VCaP (cell line): ENCODE data around the gene SDC1.

Source experiments
- H3K27ac ChIP-seq: fragments of 450-650 bp; 2 replicates; pipeline ENCODE4 v1.5.1; 2017
- TF ChIP-seq, protein P1 (sequence below): fragments of 450-650 bp; conservative IDR thresholded peaks from 2 replicates; pipeline ENCODE4 v1.5.1; 2017; ENCODE audit warnings: mild to moderate bottlenecking, moderate library complexity

SDC1 gene

DNA sequence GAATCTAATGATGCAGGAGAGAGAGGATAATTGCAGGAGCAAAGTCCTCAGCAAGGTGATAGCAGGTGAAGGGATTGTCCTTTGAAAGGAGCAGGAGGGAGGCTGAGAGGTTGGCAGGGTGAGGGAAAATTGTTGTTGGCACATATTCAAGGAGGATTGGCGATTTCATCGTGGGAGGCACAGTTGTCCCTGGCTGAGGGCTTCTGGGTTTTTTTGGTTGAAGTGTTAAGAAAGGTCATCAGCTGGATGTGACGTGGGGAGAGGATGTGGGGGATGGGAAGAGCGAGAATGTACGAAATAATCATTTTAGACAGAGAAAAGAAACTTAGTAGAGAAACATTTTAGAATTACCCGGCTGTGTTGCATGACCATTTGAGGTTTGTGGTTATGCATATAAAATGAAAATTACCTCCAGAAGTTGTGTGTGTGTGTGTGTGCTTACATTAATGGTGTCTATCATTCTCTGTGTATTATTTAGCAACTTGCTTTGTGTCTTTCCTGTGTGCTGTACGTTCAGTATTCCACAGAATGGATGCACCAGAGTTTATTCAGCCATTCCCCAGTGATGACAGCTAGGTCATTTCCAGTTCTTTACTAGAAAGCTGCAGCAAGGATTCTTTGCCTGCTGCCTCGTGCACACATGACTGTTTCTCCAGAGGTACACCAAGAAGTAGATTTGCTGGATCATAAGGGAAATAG, 67.6 kb downstream of the SDC1 start:
- H3K27ac ChIP-seq = no peak overlapping the region
- TF ChIP-seq, protein P1, sequence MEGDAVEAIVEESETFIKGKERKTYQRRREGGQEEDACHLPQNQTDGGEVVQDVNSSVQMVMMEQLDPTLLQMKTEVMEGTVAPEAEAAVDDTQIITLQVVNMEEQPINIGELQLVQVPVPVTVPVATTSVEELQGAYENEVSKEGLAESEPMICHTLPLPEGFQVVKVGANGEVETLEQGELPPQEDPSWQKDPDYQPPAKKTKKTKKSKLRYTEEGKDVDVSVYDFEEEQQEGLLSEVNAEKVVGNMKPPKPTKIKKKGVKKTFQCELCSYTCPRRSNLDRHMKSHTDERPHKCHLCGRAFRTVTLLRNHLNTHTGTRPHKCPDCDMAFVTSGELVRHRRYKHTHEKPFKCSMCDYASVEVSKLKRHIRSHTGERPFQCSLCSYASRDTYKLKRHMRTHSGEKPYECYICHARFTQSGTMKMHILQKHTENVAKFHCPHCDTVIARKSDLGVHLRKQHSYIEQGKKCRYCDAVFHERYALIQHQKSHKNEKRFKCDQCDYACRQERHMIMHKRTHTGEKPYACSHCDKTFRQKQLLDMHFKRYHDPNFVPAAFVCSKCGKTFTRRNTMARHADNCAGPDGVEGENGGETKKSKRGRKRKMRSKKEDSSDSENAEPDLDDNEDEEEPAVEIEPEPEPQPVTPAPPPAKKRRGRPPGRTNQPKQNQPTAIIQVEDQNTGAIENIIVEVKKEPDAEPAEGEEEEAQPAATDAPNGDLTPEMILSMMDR = no peak

DNA sequence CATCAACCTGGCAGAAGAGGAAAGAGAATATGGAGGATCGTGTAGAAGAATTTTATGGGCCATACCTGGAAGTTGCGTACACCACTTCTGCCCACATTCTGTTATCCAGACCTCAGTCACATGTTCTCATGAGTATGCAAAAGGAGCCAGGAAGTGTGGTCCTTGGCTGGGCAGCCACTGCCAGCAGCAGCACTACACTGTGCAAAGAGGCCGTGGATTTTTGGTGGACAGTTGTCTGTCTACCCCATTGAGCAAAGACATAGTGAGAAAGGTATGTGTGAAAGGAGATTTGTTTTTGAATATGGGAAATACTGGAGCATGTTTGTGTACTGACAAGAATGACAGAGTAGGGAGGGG, 68.1 kb downstream of the SDC1 start:
- no peak overlapping the region for H3K27ac ChIP-seq

DNA sequence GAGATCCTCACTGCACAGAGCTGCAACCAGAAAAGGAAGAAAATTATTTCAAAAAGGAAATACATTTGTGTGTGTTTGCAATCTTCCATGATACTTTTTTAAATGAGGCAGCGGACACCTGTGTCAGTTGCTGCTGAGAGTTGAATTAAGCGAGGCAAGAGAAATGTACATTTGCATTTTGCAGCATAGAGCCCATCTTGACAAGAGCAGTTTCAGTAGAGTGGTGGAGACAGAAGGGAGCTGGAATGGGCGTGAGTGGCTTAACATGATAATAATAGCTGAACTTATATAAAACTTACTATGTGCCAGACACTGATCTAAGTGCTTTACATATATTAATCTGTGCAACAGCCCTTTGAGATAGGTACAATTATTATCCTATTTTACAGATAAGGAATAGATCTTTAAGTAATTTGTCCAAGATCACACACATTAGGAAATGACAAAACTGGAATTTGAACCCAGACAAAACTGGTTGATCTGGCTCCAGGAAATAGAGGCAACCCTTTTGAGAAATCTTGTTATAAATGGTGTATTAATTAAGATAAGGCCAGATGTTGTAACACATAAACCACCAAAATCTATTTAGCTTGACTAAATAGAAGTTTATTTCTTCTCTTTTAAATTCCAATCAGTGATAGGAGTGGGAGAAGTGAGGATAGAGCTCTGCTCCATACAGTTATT, 68.7 kb downstream of the SDC1 start:
- TF ChIP-seq, protein P1 = no peak
- no peak overlapping the region for H3K27ac ChIP-seq

More for the DNA sequence above, 68.1 kb downstream of the SDC1 start:
- TF ChIP-seq, protein P1 = no peak

DNA sequence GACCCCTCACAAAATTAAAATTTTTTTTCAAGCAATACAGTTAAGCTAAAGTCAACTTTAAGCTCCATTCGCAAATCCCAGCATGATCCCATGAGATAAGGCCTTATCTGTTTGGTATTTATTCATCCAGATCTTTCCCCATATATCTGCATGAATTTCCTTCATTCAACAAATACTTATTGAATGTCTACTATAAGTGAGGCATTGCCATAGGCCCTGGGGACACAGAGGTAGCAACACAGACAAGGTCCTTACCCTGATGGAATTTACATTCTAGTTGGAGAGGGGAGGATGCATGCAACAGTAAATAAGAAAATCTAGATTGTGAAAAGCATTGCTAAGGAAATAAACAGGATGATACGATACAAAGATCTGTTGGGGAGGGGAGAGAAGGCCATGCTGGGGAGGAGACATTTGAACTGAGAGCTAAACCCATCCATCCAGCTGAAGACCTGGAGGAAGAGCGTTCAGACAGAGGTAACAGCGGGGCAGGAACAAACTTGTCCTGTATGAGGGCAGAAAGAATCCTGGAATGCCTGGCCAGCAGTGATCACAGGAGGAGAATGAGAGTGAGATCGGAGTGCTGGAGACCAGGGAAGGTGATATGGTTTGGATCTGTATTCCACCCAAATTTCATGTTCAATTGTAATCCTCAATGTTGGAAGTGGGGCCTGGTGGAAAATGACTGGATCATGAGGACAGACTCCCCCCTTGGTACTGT, 71.6 kb downstream of the SDC1 start:
- TF ChIP-seq, protein P1 = no peak
- H3K27ac ChIP-seq = no peak overlapping the region

DNA sequence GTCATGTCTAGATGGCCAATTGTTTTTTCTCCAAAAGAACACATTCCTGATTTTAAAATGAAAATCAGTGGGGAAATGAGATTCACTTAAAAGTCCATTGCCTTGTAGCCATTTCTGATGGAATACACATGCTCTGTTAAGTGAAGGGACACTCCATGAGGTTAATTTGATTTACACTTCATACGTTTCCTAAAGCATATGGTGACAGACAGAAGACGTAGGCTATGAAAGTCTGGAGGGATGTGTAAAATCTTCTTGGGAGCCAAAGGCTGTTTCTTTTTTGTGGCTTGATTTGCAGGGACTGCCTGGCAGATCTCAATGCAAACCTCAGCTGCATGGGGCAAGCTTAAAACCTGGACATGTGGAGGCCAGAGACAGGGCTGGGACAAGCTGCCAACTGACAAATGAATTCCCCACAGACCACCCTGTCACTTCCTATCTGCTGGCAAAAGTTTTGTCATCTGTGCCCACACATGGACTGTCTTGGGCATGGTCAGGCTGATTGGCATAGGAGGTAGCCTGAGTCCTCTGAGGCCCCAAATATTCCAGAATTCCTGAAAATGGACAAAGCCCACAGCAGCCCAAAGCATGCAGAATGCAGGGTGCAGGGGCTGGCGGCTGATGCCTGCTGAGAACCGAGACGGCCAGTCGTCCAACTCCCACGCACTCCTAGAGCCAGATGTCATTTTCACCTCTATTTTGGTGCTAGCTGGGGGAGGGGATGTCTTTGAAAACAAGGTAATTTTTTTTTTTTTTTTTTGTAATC, 73.9 kb downstream of the SDC1 start:
- no peak overlapping the region for H3K27ac ChIP-seq
- TF ChIP-seq, protein P1 = no peak
